ENCODE measurements around the gene PPP2R3C.
"Not testable (repeated sequence)": the region's sequence is repeated elsewhere in the genome, so short reads cannot be mapped to it uniquely, and the experiment has no call there.

Gene PPP2R3C

GRCh38 chr14:35061113-35061791, 60.5 kb downstream of the PPP2R3C start:
- not testable (repeated sequence) for H3K79me2 ChIP-seq (ENCODE audit: control insufficient read depth, insufficient read depth, low read length, unreplicated experiment); H3K36me3 ChIP-seq (ENCODE audit: insufficient read depth, low read length); H3K27me3 ChIP-seq (ENCODE audit: insufficient read depth, low read length); H3K27ac ChIP-seq (ENCODE audit: low read depth, low read length); H3K4me3 ChIP-seq (ENCODE audit: low read depth, low read length); H2AFZ ChIP-seq (ENCODE audit: low read length, unreplicated experiment)
- H3K4me1 ChIP-seq (ENCODE audit: control insufficient read depth, insufficient read depth, low read length, unreplicated experiment): peaks cover 10% of the 10 kb centered on the region

DNA sequence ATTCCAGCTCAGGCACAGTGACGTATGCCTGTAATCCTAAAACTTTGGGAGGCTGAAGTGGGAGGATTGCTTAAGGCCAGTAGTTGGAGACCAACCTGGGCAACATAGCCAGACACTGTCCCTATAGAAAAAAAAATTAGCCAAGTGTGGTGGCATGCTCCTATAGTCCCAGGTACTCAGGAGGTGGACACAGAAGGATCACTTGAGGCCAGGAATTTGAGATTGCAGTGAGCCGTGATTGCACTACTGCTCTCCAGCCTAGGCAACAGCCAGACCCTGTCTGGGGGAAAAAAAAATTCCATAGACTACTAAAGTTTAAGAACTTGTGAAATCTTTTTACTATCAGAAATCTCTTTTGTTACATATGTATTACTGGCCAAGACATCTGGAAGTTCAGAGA, 69.2 kb downstream of the PPP2R3C start:
- peaks cover 32% of the 10 kb centered on the region for H3K79me2 ChIP-seq (ENCODE audit: control insufficient read depth, insufficient read depth, low read length, unreplicated experiment)
- H3K27ac ChIP-seq (ENCODE audit: low read depth, low read length): no peak overlapping the region
- peaks cover 13% of the 10 kb centered on the region for H3K36me3 ChIP-seq (ENCODE audit: insufficient read depth, low read length)
- no peak overlapping the region for H3K4me3 ChIP-seq (ENCODE audit: low read depth, low read length)
- no peaks in the 10 kb centered on the region for H3K27me3 ChIP-seq (ENCODE audit: insufficient read depth, low read length)
- H2AFZ ChIP-seq (ENCODE audit: low read length, unreplicated experiment): no peak overlapping the region
- peaks cover 19% of the 10 kb centered on the region for H3K4me1 ChIP-seq (ENCODE audit: control insufficient read depth, insufficient read depth, low read length, unreplicated experiment)

- Histone ChIP-seq H3K79me2 (ENCODE audit: control insufficient read depth, insufficient read depth, low read length, unreplicated experiment) (peaks cover 34% of the 10 kb centered on the region), H3K4me3 (ENCODE audit: low read depth, low read length) (no peak overlapping the region), H3K27ac (ENCODE audit: low read depth, low read length) (no peak overlapping the region), H3K4me1 (ENCODE audit: control insufficient read depth, insufficient read depth, low read length, unreplicated experiment) (peaks cover 25% of the 10 kb centered on the region), H2AFZ (ENCODE audit: low read length, unreplicated experiment) (no peak overlapping the region), H3K27me3 (ENCODE audit: insufficient read depth, low read length) (no peaks in the 10 kb centered on the region), H3K36me3 (ENCODE audit: insufficient read depth, low read length) (peaks cover 13% of the 10 kb centered on the region)
Measured at GRCh38 chr14:35051796-35052195, 70.0 kb downstream of the PPP2R3C start.

- no peak overlapping the region for H2AFZ ChIP-seq (ENCODE audit: low read length, unreplicated experiment)
- H3K27ac ChIP-seq (ENCODE audit: low read depth, low read length): peak overlapping the region; percentile 76
- peaks cover 34% of the 10 kb centered on the region for H3K79me2 ChIP-seq (ENCODE audit: control insufficient read depth, insufficient read depth, low read length, unreplicated experiment)
- H3K4me1 ChIP-seq (ENCODE audit: control insufficient read depth, insufficient read depth, low read length, unreplicated experiment): peaks cover 25% of the 10 kb centered on the region
- H3K36me3 ChIP-seq (ENCODE audit: insufficient read depth, low read length): peaks cover 13% of the 10 kb centered on the region
- no peaks in the 10 kb centered on the region for H3K27me3 ChIP-seq (ENCODE audit: insufficient read depth, low read length)
- H3K4me3 ChIP-seq (ENCODE audit: low read depth, low read length): no peak overlapping the region
Measured at GRCh38 chr14:35050652-35051051, 71.1 kb downstream of the PPP2R3C start.

- Histone ChIP-seq H3K4me1 (ENCODE audit: control insufficient read depth, insufficient read depth, low read length, unreplicated experiment) (peaks cover 31% of the 10 kb centered on the region), H3K79me2 (ENCODE audit: control insufficient read depth, insufficient read depth, low read length, unreplicated experiment) (peaks cover 34% of the 10 kb centered on the region), H3K4me3 (ENCODE audit: low read depth, low read length) (peak overlapping the region; percentile 94), H3K36me3 (ENCODE audit: insufficient read depth, low read length) (peaks cover 13% of the 10 kb centered on the region), H3K27ac (ENCODE audit: low read depth, low read length) (no peak overlapping the region), H2AFZ (ENCODE audit: low read length, unreplicated experiment) (no peak overlapping the region), H3K27me3 (ENCODE audit: insufficient read depth, low read length) (no peaks in the 10 kb centered on the region)
Measured at GRCh38 chr14:35047976-35048513, 73.7 kb downstream of the PPP2R3C start.

- H3K36me3 ChIP-seq (ENCODE audit: insufficient read depth, low read length): peaks cover 12% of the 10 kb centered on the region
- H3K4me1 ChIP-seq (ENCODE audit: control insufficient read depth, insufficient read depth, low read length, unreplicated experiment): peaks cover 31% of the 10 kb centered on the region
- H3K27ac ChIP-seq (ENCODE audit: low read depth, low read length): peak overlapping the region; percentile 73
- peak overlapping the region; percentile 71 for H2AFZ ChIP-seq (ENCODE audit: low read length, unreplicated experiment)
- H3K4me3 ChIP-seq (ENCODE audit: low read depth, low read length): peak overlapping the region; percentile 94
- no peaks in the 10 kb centered on the region for H3K27me3 ChIP-seq (ENCODE audit: insufficient read depth, low read length)
- H3K79me2 ChIP-seq (ENCODE audit: control insufficient read depth, insufficient read depth, low read length, unreplicated experiment): peaks cover 34% of the 10 kb centered on the region
Measured at GRCh38 chr14:35046751-35047536, 74.8 kb downstream of the PPP2R3C start.

DNA sequence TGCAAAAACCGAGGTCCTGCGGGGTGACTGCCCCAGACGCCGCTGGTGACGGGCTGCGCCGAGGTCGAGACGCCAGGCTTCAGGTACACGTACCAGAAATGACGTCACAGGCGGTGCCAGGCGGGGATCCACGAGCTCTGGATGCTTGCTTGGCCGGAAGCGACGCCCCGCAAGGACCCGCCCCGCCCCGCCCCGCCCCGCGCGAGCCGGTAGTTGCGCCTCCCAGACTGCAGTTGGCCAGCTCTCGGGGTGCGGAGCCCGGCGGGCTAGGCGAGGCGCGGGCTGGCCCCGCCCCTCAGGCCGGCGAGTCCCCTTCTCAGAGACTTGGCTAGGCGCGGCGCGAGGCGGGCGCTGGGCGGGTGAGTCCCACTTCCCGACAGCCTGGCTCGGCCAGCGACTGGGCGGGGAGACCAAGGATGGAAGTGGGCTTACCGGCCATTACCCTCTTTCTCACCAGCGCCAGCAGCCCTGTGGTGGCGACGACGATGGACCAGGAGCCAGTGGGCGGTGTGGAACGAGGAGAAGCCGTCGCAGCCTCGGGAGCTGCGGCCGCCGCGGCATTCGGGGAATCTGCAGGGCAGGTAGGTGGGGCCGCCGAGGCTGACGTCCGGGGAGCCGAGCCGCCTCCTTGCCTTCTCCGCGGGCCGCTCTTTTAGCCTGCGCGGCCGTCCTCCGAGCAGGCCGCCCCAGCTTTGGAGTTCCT, 75.6 kb downstream of the PPP2R3C start, which contains the start of gene FAM177A1:
TSS of gene FAM177A1 (plus strand) at position 225 of the 703 bp plus-strand sequence. CDS start at position 417, 192 bp downstream.
- peak within 1 kb of the TSS; percentile 95 for H3K27ac ChIP-seq (ENCODE audit: low read depth, low read length)
- peak within 1 kb of the TSS; percentile 94 for H3K4me3 ChIP-seq (ENCODE audit: low read depth, low read length)
- H3K27me3 ChIP-seq (ENCODE audit: insufficient read depth, low read length): no peaks in the 10 kb centered on the region
- peaks cover 31% of the 10 kb centered on the region for H3K4me1 ChIP-seq (ENCODE audit: control insufficient read depth, insufficient read depth, low read length, unreplicated experiment)
- H3K79me2 ChIP-seq (ENCODE audit: control insufficient read depth, insufficient read depth, low read length, unreplicated experiment): peaks cover 34% of the 10 kb centered on the region
- H2AFZ ChIP-seq (ENCODE audit: low read length, unreplicated experiment): peak within 1 kb of the TSS; percentile 99
- peaks cover 7% of the 10 kb centered on the region; the same call in 1 of the 2 replicates for H3K36me3 ChIP-seq (ENCODE audit: insufficient read depth, low read length)

GRCh38 chr14:35045798-35046047, 76.1 kb downstream of the PPP2R3C start:
- Histone ChIP-seq H3K36me3 (ENCODE audit: insufficient read depth, low read length) (peaks cover 7% of the 10 kb centered on the region; the same call in 1 of the 2 replicates), H3K27ac (ENCODE audit: low read depth, low read length) (peak overlapping the region; percentile 95)

DNA sequence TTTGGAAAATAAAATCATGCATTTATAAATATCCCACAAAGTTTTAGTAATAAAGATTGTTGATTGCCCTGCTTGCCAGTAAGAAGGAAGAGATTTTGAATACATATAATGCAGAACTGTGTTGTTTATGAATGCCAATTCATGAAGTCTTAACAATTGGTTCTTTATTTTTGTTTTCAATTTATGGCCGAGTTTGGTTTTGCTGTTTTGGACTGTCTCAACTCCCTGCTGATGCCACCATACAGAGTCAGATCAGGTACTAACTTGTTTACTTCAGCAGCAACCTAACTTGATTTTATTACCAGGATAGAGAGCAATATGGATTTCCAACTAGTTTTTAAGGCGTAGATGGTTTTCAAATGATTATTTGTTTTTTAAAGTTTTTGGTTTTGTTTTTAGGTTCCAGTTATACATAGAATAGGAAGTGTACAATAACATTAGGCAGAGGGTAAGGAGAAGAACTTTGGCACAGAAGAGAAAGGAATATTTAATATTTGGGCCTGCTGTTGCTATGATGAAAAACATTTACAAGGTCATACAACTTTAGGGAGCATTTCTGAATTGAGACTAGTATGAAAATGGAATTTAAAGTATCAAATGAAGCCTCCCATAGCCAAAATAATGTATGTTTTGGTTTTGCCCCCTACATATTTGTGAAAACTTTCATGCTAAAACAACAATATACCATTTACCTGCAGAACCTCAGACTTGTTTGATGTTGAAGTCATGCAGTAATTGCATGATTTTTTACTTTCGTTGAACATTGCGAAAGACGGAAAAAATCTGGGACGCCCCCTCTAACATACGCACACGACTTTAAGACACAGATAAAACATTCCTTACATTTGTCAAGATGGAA, 76.6 kb downstream of the PPP2R3C start:
- peaks cover 30% of the 10 kb centered on the region for H3K79me2 ChIP-seq (ENCODE audit: control insufficient read depth, insufficient read depth, low read length, unreplicated experiment)
- H3K36me3 ChIP-seq (ENCODE audit: insufficient read depth, low read length): peaks cover 7% of the 10 kb centered on the region; the same call in 1 of the 2 replicates
- peaks cover 24% of the 10 kb centered on the region for H3K4me1 ChIP-seq (ENCODE audit: control insufficient read depth, insufficient read depth, low read length, unreplicated experiment)
- H3K27me3 ChIP-seq (ENCODE audit: insufficient read depth, low read length): no peaks in the 10 kb centered on the region
- H3K4me3 ChIP-seq (ENCODE audit: low read depth, low read length): peak overlapping the region; percentile 94
- H3K27ac ChIP-seq (ENCODE audit: low read depth, low read length): peak overlapping the region; percentile 95
- H2AFZ ChIP-seq (ENCODE audit: low read length, unreplicated experiment): peak overlapping the region; percentile 99

More at GRCh38 chr14:35045798-35046047, 76.1 kb downstream of the PPP2R3C start:
- Histone ChIP-seq H3K79me2 (ENCODE audit: control insufficient read depth, insufficient read depth, low read length, unreplicated experiment) (peaks cover 33% of the 10 kb centered on the region), H2AFZ (ENCODE audit: low read length, unreplicated experiment) (peak overlapping the region; percentile 99), H3K4me3 (ENCODE audit: low read depth, low read length) (peak overlapping the region; percentile 94), H3K27me3 (ENCODE audit: insufficient read depth, low read length) (no peaks in the 10 kb centered on the region), H3K4me1 (ENCODE audit: control insufficient read depth, insufficient read depth, low read length, unreplicated experiment) (peaks cover 29% of the 10 kb centered on the region)

DNA sequence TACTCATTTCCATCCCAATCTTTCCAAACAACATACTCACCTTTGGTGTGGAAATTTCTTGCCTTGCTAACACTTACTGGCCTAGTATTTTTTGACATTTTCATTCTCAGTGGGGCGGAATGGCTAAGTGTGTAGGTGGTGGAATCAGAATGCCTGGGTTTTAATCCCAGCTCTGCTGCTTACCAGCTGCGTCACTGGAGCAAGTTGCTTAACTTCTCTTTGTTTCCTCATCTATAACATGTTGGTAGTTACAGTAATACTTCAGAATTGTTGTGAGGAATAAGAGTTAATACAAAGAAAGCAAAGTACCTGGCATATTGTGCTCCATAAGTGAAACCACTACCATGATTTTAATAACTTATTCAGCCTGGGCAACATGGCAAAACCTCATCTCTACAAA, 78.7 kb downstream of the PPP2R3C start:
- peaks cover 10% of the 10 kb centered on the region for H3K79me2 ChIP-seq (ENCODE audit: control insufficient read depth, insufficient read depth, low read length, unreplicated experiment)
- no peaks in the 10 kb centered on the region for H3K36me3 ChIP-seq (ENCODE audit: insufficient read depth, low read length)
- H2AFZ ChIP-seq (ENCODE audit: low read length, unreplicated experiment): no peak overlapping the region
- H3K27ac ChIP-seq (ENCODE audit: low read depth, low read length): no peak overlapping the region
- H3K4me1 ChIP-seq (ENCODE audit: control insufficient read depth, insufficient read depth, low read length, unreplicated experiment): peaks cover 16% of the 10 kb centered on the region
- H3K4me3 ChIP-seq (ENCODE audit: low read depth, low read length): no peak overlapping the region
- no peaks in the 10 kb centered on the region for H3K27me3 ChIP-seq (ENCODE audit: insufficient read depth, low read length)

Measured in ACC112 (cell line).